NCI-H748 treated with DMSO at 0.1 percent for 48 hours (cell line): ENCODE measurements around the gene CST7.

Experiments
- DNase-seq: peaks from one replicate; lab custom pipeline; 2025; lab: John Stamatoyannopoulos, UW

Gene CST7

DNA sequence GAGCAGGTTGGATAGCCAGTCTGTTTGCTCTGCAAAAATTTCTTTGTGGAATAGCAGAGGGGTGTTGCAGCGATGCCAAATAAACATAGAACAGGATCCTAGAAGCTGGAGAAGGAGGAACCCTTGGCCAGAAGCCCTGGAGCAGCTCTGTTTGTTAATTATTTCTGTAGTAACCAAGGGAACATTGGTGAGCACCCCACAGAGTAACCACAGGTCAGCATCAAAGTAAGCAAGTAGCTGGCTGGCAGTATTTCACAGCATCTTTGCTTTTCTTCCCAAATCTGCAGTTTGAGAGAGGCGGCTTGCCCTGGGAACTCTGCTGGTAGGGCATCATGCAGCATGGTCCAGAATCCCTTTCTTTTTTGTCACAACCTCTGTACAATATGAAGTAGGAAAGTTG lies 56.2 kb downstream of the CST7 start:
- no peak for DNase-seq

- DNase-seq: no peak
These were observed 56.6 kb downstream of the CST7 start for GRCh38 chr20:25005661-25006060.

- no peak for DNase-seq
These were observed 57.5 kb downstream of the CST7 start for GRCh38 chr20:25006431-25007167.

GRCh38 chr20:25007491-25008305 lies 58.6 kb downstream of the CST7 start:
- no peak for DNase-seq

GRCh38 chr20:25008388-25009217 lies 59.5 kb downstream of the CST7 start:
- DNase-seq: no peak
